ENCODE data around the gene SLC2A1.

The SLC2A1 gene

GRCh38 chr1:42955311-42956063, 3.2 kb downstream of the SLC2A1 start:
- Histone ChIP-seq H3K4me2 (ENCODE audit: low read length) (peak overlapping the region; percentile 38), H3K9me3 (replicated peaks; ENCODE audit: low read length) (no peaks in the 10 kb centered on the region), H3K9ac (ENCODE audit: low read depth, low read length) (no peak overlapping the region), H3K4me1 (ENCODE audit: control insufficient read depth, insufficient read depth, low read length) (peaks cover 41% of the 10 kb centered on the region), H3K27me3 (ENCODE audit: control insufficient read depth, insufficient read depth, low read length) (no peaks in the 10 kb centered on the region), H3K36me3 (ENCODE audit: insufficient read depth, low read length) (peaks cover 13% of the 10 kb centered on the region), H3K4me3 (ENCODE audit: low read length) (no peak overlapping the region)

- Histone ChIP-seq H3K4me1 (ENCODE audit: control insufficient read depth, insufficient read depth, low read length) (peaks cover 55% of the 10 kb centered on the region), H3K9me3 (replicated peaks; ENCODE audit: low read length) (no peaks in the 10 kb centered on the region), H3K4me2 (ENCODE audit: low read length) (peak overlapping the region; percentile 26), H3K9ac (ENCODE audit: low read depth, low read length) (peak overlapping the region; percentile 46), H3K36me3 (ENCODE audit: insufficient read depth, low read length) (peaks cover 13% of the 10 kb centered on the region), H3K4me3 (ENCODE audit: low read length) (no peak overlapping the region), H3K27me3 (ENCODE audit: control insufficient read depth, insufficient read depth, low read length) (no peaks in the 10 kb centered on the region)
These were observed 5.2 kb downstream of the SLC2A1 start for GRCh38 chr1:42953182-42954180.

GRCh38 chr1:42952303-42953001, 6.2 kb downstream of the SLC2A1 start:
- Histone ChIP-seq H3K4me2 (ENCODE audit: low read length) (peak overlapping the region; percentile 26), H3K27me3 (ENCODE audit: control insufficient read depth, insufficient read depth, low read length) (no peaks in the 10 kb centered on the region), H3K9me3 (replicated peaks; ENCODE audit: low read length) (no peaks in the 10 kb centered on the region), H3K4me1 (ENCODE audit: control insufficient read depth, insufficient read depth, low read length) (peaks cover 65% of the 10 kb centered on the region), H3K9ac (ENCODE audit: low read depth, low read length) (peak overlapping the region; percentile 46), H3K4me3 (ENCODE audit: low read length) (no peak overlapping the region), H3K36me3 (ENCODE audit: insufficient read depth, low read length) (peaks cover 13% of the 10 kb centered on the region)

DNA sequence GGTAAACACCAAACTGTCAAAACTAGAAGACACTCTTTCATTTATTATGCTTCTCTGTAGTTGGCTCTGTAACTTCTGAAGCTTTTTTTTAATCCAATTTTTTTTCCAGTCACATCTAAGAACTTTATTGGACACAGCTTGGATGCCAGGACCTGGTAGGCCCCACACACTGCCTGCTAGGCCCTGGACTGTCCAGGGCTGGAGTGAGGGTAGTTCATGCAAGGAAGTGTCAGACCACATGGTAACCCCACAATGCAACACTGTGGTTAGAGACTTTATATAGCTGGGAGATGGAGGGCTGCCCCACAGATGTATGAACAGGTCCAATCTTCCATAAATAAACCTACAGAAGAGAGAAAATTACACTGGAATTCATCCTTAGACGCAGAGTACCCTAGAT, 7.1 kb downstream of the SLC2A1 start:
- Histone ChIP-seq H3K9me3 (replicated peaks; ENCODE audit: low read length) (no peaks in the 10 kb centered on the region), H3K36me3 (ENCODE audit: insufficient read depth, low read length) (peaks cover 13% of the 10 kb centered on the region), H3K9ac (ENCODE audit: low read depth, low read length) (no peak overlapping the region), H3K4me2 (ENCODE audit: low read length) (no peak overlapping the region), H3K27me3 (ENCODE audit: control insufficient read depth, insufficient read depth, low read length) (no peaks in the 10 kb centered on the region), H3K4me1 (ENCODE audit: control insufficient read depth, insufficient read depth, low read length) (peaks cover 66% of the 10 kb centered on the region), H3K4me3 (ENCODE audit: low read length) (no peak overlapping the region)

DNA sequence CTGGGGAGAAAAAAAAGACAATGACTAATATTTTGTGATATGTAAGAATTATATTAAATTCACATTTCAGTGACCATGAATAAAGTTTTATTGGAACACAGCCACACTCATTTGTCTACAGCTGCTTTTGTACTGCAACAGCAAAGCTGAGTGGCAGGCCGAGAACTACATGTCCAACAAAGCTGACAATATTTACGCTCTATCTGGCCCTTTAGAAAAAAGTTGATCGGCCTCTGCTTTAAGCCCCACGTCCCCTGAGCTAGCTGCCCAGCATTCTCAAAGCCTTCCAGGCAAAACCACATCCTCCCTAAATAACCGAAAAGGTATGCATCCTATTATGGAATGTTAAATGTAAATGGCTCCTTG, 8.6 kb downstream of the SLC2A1 start:
- Histone ChIP-seq H3K4me1 (ENCODE audit: control insufficient read depth, insufficient read depth, low read length) (peaks cover 69% of the 10 kb centered on the region), H3K27me3 (ENCODE audit: control insufficient read depth, insufficient read depth, low read length) (no peaks in the 10 kb centered on the region), H3K36me3 (ENCODE audit: insufficient read depth, low read length) (peaks cover 13% of the 10 kb centered on the region), H3K4me3 (ENCODE audit: low read length) (no peak overlapping the region), H3K9me3 (replicated peaks; ENCODE audit: low read length) (no peaks in the 10 kb centered on the region), H3K4me2 (ENCODE audit: low read length) (peak overlapping the region; percentile 53), H3K9ac (ENCODE audit: low read depth, low read length) (peak overlapping the region; percentile 62)

GRCh38 chr1:42949312-42950115, 9.2 kb downstream of the SLC2A1 start:
- Histone ChIP-seq H3K9me3 (replicated peaks; ENCODE audit: low read length) (no peaks in the 10 kb centered on the region), H3K4me1 (ENCODE audit: control insufficient read depth, insufficient read depth, low read length) (peaks cover 75% of the 10 kb centered on the region), H3K27me3 (ENCODE audit: control insufficient read depth, insufficient read depth, low read length) (no peaks in the 10 kb centered on the region), H3K4me2 (ENCODE audit: low read length) (peak overlapping the region; percentile 53), H3K36me3 (ENCODE audit: insufficient read depth, low read length) (peaks cover 11% of the 10 kb centered on the region), H3K9ac (ENCODE audit: low read depth, low read length) (peak overlapping the region; percentile 62), H3K4me3 (ENCODE audit: low read length) (peak overlapping the region; percentile 5)

GRCh38 chr1:42947965-42948732, 10.5 kb downstream of the SLC2A1 start:
- H3K27me3 ChIP-seq (ENCODE audit: control insufficient read depth, insufficient read depth, low read length), result no peaks in the 10 kb centered on the region
- H3K4me3 ChIP-seq (ENCODE audit: low read length), result no peak overlapping the region
- peaks cover 84% of the 10 kb centered on the region for H3K4me1 ChIP-seq (ENCODE audit: control insufficient read depth, insufficient read depth, low read length)
- no peaks in the 10 kb centered on the region for H3K9me3 ChIP-seq (replicated peaks; ENCODE audit: low read length)
- no peak overlapping the region for H3K4me2 ChIP-seq (ENCODE audit: low read length)
- H3K9ac ChIP-seq (ENCODE audit: low read depth, low read length), result peak overlapping the region; percentile 3
- peaks cover 10% of the 10 kb centered on the region for H3K36me3 ChIP-seq (ENCODE audit: insufficient read depth, low read length)

- peaks cover 19% of the 10 kb centered on the region for H3K36me3 ChIP-seq (ENCODE audit: insufficient read depth, low read length)
- H3K4me2 ChIP-seq (ENCODE audit: low read length), result no peak overlapping the region
- no peaks in the 10 kb centered on the region for H3K27me3 ChIP-seq (ENCODE audit: control insufficient read depth, insufficient read depth, low read length)
- peaks cover 85% of the 10 kb centered on the region for H3K4me1 ChIP-seq (ENCODE audit: control insufficient read depth, insufficient read depth, low read length)
- H3K9ac ChIP-seq (ENCODE audit: low read depth, low read length), result no peak overlapping the region
- H3K9me3 ChIP-seq (replicated peaks; ENCODE audit: low read length), result no peaks in the 10 kb centered on the region
- H3K4me3 ChIP-seq (ENCODE audit: low read length), result no peak overlapping the region
These were observed 11.6 kb downstream of the SLC2A1 start for GRCh38 chr1:42947117-42947516.

- Histone ChIP-seq H3K9me3 (replicated peaks; ENCODE audit: low read length) (no peaks in the 10 kb centered on the region), H3K36me3 (ENCODE audit: insufficient read depth, low read length) (peaks cover 14% of the 10 kb centered on the region), H3K27me3 (ENCODE audit: control insufficient read depth, insufficient read depth, low read length) (no peaks in the 10 kb centered on the region), H3K9ac (ENCODE audit: low read depth, low read length) (peak overlapping the region; percentile 15), H3K4me2 (ENCODE audit: low read length) (no peak overlapping the region), H3K4me3 (ENCODE audit: low read length) (no peak overlapping the region), H3K4me1 (ENCODE audit: control insufficient read depth, insufficient read depth, low read length) (peaks cover 91% of the 10 kb centered on the region)
These were observed 12.4 kb downstream of the SLC2A1 start for GRCh38 chr1:42946120-42946898.

- Histone ChIP-seq H3K27me3 (ENCODE audit: control insufficient read depth, insufficient read depth, low read length) (no peaks in the 10 kb centered on the region), H3K36me3 (ENCODE audit: insufficient read depth, low read length) (peaks cover 12% of the 10 kb centered on the region), H3K9me3 (replicated peaks; ENCODE audit: low read length) (no peaks in the 10 kb centered on the region), H3K9ac (ENCODE audit: low read depth, low read length) (no peak overlapping the region), H3K4me3 (ENCODE audit: low read length) (no peak overlapping the region), H3K4me1 (ENCODE audit: control insufficient read depth, insufficient read depth, low read length) (peaks cover 93% of the 10 kb centered on the region), H3K4me2 (ENCODE audit: low read length) (no peak overlapping the region)
These were observed 13.5 kb downstream of the SLC2A1 start for GRCh38 chr1:42945164-42945563.
